ENCODE results near the gene RPS4Y1. TPM values are rescaled to one million over a fixed set of nuclear protein-coding genes. Genes with fewer than 3 reads are reported as not detected.

RPS4Y1 gene
- total RNA-seq (ENCODE audit: low replicate concordance) = 1.1 and 495 TPM in 2 replicates

GRCh38 chrY:2841471-2841893 lies at the start of gene RPS4Y1:
Gene RPS4Y1 (plus strand): TSS chrY:2841602. CDS start chrY:2841625, 23 bp downstream.

Other genes with a start within 250 kb of the RPS4Y1 start
- not detected in 2 replicates for gene SRY, start 53.9 kb upstream of the RPS4Y1 start, total RNA-seq (ENCODE audit: low replicate concordance)
- 0.35 and 14.0 TPM in 2 replicates for gene ZFY, start 93.8 kb downstream of the RPS4Y1 start, total RNA-seq (ENCODE audit: low replicate concordance)